ENCODE results near the gene NID1.

- no peak for TF ChIP-seq POLR2AphosphoS5 (IDR thresholded peaks at IDR 0.05; ENCODE audit: low read depth, low read length)
- no peak for TF ChIP-seq POLR2A (IDR thresholded peaks at IDR 0.05; ENCODE audit: low read depth, low read length)
- TF ChIP-seq TAF1 (IDR thresholded peaks at IDR 0.05; ENCODE audit: low read depth, low read length), result no peak
- TF ChIP-seq POU2F2 (IDR thresholded peaks at IDR 0.05; ENCODE audit: low read depth, low read length), result no peak; the same call in 1 of the 2 replicates
- no peak for TF ChIP-seq SPI1 (IDR thresholded peaks at IDR 0.05; ENCODE audit: low read depth, low read length)
- no peak for TF ChIP-seq PAX5 (IDR thresholded peaks at IDR 0.05; ENCODE audit: insufficient read depth, low read length, severe bottlenecking)
Measured at GRCh38 chr1:236000781-236001180, 64.1 kb downstream of the NID1 start.
